Measurements from ENCODE around the gene SLC13A1. TPM values are rescaled to one million over a fixed set of nuclear protein-coding genes. Genes with fewer than 3 reads are reported as not detected.

Gene SLC13A1
- total and polyA plus RNA-seq, 2 experiments from 2014 or later: not detected

DNA sequence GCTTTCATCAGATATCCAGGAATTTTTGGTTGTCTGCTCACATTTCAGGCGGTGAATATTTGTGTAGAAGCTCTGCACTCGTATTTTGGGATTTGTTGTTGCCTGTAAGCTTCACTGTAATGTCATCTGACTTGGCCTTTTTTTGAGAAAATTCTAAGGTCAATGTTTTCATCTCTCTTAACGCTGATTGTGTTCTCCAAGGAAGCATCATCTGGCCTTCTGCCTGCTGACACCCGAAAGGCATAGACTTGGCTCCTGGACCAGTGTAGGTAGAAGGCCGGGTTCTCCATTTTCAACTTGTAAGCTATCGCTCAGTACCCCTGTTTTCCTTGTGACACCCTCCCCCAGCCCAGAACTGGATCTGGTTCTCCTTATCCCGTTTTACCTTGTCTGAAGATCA, 44.2 kb downstream of the SLC13A1 start:
- no peak for ATAC-seq
- Mint-ChIP-seq H3K4me1 (no peaks in the 10 kb centered on the region), H3K27me3 (ENCODE audit: insufficient read depth, low read depth, poor library complexity) (peaks cover 1% of the 10 kb centered on the region), H3K4me3 (no peak overlapping the region), H3K36me3 (ENCODE audit: low read depth) (no peaks in the 10 kb centered on the region), H3K27ac (no peak overlapping the region), H3K9me3 (no peaks in the 10 kb centered on the region)
- DNase-seq (ENCODE audit: low spot score): no peak
- Histone ChIP-seq H3K4me1 (ENCODE audit: insufficient read depth) (no peaks in the 10 kb centered on the region), H3K9me2 (ENCODE audit: insufficient read depth) (no peaks in the 10 kb centered on the region), H3K4me3 (no peak overlapping the region), H4K20me1 (replicated peaks; ENCODE audit: insufficient read depth) (no peaks in the 10 kb centered on the region), H2AFZ (peak overlapping the region; percentile 11; the same call in 1 of the 2 replicates), H3K27ac (ENCODE audit: low read depth) (no peak overlapping the region), H3K4me2 (no peak overlapping the region), H3K36me3 (ENCODE audit: insufficient read depth) (no peaks in the 10 kb centered on the region), H3K27me3 (ENCODE audit: insufficient read depth) (no peaks in the 10 kb centered on the region), H3F3A (replicated peaks; ENCODE audit: low read depth) (no peaks in the 10 kb centered on the region), H3K79me2 (replicated peaks; ENCODE audit: insufficient read depth) (no peaks in the 10 kb centered on the region)
- TF ChIP-seq, protein P1, sequence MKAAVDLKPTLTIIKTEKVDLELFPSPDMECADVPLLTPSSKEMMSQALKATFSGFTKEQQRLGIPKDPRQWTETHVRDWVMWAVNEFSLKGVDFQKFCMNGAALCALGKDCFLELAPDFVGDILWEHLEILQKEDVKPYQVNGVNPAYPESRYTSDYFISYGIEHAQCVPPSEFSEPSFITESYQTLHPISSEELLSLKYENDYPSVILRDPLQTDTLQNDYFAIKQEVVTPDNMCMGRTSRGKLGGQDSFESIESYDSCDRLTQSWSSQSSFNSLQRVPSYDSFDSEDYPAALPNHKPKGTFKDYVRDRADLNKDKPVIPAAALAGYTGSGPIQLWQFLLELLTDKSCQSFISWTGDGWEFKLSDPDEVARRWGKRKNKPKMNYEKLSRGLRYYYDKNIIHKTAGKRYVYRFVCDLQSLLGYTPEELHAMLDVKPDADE (IDR thresholded peaks at IDR 0.05): no peak

DNA sequence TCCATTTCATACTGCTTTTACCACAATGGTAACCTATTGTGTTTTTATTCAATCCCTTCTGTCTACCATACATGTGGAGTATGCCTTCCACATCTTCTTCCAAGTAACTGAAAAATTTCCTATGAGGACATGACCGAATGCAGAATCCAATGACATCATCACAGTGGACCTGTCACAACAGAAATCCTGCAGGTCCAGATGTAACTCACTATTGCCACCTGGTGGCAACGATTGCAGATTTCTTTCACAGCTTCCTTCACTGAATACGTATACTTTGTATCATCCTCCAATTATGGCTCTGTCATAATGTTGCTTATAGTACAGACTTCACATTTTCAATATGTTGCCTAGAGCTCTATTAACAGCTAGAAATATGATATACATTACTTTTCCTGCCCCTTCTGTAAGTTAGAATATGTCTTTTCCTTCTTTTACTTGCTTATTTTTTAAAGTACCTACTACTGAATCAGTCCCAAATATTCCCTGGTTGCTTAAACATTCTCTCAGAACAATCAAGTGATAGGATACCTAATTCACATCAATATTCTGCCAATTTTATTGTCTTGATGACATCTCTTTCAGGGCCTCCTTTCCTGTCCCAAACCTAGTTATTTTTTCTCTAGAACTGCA, 45.4 kb downstream of the SLC13A1 start:
- no peaks in the 10 kb centered on the region for H3F3A ChIP-seq (replicated peaks; ENCODE audit: low read depth)
- peak; percentile 84 for DNase-seq (ENCODE audit: low spot score)
- H3K27ac ChIP-seq (ENCODE audit: low read depth): no peak overlapping the region
- no peak overlapping the region for H2AFZ ChIP-seq
- Mint-ChIP-seq H3K9me3 (no peaks in the 10 kb centered on the region), H3K4me3 (no peak overlapping the region), H3K4me1 (no peaks in the 10 kb centered on the region), H3K36me3 (ENCODE audit: low read depth) (no peaks in the 10 kb centered on the region), H3K27me3 (ENCODE audit: insufficient read depth, low read depth, poor library complexity) (peaks cover 2% of the 10 kb centered on the region), H3K27ac (no peak overlapping the region)
- H3K4me2 ChIP-seq: no peak overlapping the region
- no peaks in the 10 kb centered on the region for H3K27me3 ChIP-seq (ENCODE audit: insufficient read depth)
- H3K79me2 ChIP-seq (replicated peaks; ENCODE audit: insufficient read depth): no peaks in the 10 kb centered on the region
- no peaks in the 10 kb centered on the region for H3K4me1 ChIP-seq (ENCODE audit: insufficient read depth)
- no peaks in the 10 kb centered on the region for H3K9me2 ChIP-seq (ENCODE audit: insufficient read depth)
- ATAC-seq: peak; percentile 78
- H4K20me1 ChIP-seq (replicated peaks; ENCODE audit: insufficient read depth): no peaks in the 10 kb centered on the region
- H3K4me3 ChIP-seq: no peak overlapping the region
- H3K36me3 ChIP-seq (ENCODE audit: insufficient read depth): no peaks in the 10 kb centered on the region
- TF ChIP-seq, protein P2, sequence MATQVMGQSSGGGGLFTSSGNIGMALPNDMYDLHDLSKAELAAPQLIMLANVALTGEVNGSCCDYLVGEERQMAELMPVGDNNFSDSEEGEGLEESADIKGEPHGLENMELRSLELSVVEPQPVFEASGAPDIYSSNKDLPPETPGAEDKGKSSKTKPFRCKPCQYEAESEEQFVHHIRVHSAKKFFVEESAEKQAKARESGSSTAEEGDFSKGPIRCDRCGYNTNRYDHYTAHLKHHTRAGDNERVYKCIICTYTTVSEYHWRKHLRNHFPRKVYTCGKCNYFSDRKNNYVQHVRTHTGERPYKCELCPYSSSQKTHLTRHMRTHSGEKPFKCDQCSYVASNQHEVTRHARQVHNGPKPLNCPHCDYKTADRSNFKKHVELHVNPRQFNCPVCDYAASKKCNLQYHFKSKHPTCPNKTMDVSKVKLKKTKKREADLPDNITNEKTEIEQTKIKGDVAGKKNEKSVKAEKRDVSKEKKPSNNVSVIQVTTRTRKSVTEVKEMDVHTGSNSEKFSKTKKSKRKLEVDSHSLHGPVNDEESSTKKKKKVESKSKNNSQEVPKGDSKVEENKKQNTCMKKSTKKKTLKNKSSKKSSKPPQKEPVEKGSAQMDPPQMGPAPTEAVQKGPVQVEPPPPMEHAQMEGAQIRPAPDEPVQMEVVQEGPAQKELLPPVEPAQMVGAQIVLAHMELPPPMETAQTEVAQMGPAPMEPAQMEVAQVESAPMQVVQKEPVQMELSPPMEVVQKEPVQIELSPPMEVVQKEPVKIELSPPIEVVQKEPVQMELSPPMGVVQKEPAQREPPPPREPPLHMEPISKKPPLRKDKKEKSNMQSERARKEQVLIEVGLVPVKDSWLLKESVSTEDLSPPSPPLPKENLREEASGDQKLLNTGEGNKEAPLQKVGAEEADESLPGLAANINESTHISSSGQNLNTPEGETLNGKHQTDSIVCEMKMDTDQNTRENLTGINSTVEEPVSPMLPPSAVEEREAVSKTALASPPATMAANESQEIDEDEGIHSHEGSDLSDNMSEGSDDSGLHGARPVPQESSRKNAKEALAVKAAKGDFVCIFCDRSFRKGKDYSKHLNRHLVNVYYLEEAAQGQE (IDR thresholded peaks at IDR 0.05; ENCODE audit: unreplicated experiment): no peak
- TF ChIP-seq NANOG (IDR thresholded peaks at IDR 0.05; ENCODE audit: borderline replicate concordance): no peak
- TF ChIP-seq POLR2AphosphoS5 (IDR thresholded peaks at IDR 0.05; ENCODE audit: low read depth): no peak
- TF ChIP-seq JUNB (IDR thresholded peaks at IDR 0.05; ENCODE audit: unreplicated experiment): no peak
- TF ChIP-seq, protein P3, sequence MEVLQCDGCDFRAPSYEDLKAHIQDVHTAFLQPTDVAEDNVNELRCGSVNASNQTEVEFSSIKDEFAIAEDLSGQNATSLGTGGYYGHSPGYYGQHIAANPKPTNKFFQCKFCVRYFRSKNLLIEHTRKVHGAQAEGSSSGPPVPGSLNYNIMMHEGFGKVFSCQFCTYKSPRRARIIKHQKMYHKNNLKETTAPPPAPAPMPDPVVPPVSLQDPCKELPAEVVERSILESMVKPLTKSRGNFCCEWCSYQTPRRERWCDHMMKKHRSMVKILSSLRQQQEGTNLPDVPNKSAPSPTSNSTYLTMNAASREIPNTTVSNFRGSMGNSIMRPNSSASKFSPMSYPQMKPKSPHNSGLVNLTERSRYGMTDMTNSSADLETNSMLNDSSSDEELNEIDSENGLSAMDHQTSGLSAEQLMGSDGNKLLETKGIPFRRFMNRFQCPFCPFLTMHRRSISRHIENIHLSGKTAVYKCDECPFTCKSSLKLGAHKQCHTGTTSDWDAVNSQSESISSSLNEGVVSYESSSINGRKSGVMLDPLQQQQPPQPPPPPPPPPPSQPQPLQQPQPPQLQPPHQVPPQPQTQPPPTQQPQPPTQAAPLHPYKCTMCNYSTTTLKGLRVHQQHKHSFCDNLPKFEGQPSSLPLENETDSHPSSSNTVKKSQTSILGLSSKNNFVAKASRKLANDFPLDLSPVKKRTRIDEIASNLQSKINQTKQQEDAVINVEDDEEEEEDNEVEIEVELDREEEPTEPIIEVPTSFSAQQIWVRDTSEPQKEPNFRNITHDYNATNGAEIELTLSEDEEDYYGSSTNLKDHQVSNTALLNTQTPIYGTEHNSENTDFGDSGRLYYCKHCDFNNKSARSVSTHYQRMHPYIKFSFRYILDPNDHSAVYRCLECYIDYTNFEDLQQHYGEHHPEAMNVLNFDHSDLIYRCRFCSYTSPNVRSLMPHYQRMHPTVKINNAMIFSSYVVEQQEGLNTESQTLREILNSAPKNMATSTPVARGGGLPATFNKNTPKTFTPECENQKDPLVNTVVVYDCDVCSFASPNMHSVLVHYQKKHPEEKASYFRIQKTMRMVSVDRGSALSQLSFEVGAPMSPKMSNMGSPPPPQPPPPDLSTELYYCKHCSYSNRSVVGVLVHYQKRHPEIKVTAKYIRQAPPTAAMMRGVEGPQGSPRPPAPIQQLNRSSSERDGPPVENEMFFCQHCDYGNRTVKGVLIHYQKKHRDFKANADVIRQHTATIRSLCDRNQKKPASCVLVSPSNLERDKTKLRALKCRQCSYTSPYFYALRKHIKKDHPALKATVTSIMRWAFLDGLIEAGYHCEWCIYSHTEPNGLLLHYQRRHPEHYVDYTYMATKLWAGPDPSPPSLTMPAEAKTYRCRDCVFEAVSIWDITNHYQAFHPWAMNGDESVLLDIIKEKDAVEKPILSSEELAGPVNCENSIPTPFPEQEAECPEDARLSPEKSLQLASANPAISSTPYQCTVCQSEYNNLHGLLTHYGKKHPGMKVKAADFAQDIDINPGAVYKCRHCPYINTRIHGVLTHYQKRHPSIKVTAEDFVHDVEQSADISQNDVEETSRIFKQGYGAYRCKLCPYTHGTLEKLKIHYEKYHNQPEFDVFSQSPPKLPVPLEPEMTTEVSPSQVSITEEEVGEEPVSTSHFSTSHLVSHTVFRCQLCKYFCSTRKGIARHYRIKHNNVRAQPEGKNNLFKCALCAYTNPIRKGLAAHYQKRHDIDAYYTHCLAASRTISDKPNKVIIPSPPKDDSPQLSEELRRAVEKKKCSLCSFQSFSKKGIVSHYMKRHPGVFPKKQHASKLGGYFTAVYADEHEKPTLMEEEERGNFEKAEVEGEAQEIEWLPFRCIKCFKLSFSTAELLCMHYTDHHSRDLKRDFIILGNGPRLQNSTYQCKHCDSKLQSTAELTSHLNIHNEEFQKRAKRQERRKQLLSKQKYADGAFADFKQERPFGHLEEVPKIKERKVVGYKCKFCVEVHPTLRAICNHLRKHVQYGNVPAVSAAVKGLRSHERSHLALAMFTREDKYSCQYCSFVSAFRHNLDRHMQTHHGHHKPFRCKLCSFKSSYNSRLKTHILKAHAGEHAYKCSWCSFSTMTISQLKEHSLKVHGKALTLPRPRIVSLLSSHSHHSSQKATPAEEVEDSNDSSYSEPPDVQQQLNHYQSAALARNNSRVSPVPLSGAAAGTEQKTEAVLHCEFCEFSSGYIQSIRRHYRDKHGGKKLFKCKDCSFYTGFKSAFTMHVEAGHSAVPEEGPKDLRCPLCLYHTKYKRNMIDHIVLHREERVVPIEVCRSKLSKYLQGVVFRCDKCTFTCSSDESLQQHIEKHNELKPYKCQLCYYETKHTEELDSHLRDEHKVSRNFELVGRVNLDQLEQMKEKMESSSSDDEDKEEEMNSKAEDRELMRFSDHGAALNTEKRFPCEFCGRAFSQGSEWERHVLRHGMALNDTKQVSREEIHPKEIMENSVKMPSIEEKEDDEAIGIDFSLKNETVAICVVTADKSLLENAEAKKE (CRISPR knock-in tag; IDR thresholded peaks at IDR 0.05): no peak
- no peak for TF ChIP-seq STAT1 (IDR thresholded peaks at IDR 0.05; ENCODE audit: unreplicated experiment)
- TF ChIP-seq EZH2 (IDR thresholded peaks at IDR 0.05; ENCODE audit: low read depth, unreplicated experiment): no peak
- TF ChIP-seq EZH2phosphoT487 (IDR thresholded peaks at IDR 0.05; ENCODE audit: unreplicated experiment): no peak
- TF ChIP-seq CREB1 (CRISPR knock-in tag; IDR thresholded peaks at IDR 0.05; ENCODE audit: low read depth): peak; percentile 88

Data from GM23338 (cell line).